ENCODE data around the gene NPY1R. TPM values are rescaled to one million over a fixed set of nuclear protein-coding genes. Genes with fewer than 3 reads are reported as not detected.

NPY1R gene
- total RNA-seq, 4 donors from 2014 or later = 29.7 to 88.7 (median 48.8) TPM

DNA sequence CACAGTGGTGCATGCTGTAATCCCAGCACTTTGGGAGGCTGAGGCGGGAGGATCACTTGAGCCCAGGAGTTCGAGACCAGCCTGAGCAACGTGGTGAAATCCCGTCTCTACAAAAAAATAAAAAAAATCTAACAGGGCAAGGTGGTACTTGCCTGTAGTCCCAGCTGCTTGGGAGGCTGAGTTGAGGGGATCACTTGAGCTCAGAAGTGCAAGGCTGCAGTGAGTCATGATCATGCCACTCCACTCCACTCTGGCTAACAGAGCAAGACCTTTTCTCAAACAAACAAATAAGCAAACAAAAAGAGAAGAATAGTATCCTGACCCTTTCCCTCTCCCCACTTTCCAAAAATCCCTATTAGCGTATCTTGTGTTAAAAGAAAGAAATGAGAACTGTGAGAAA lies 52.7 kb downstream of the NPY1R start:
- no peak for TF ChIP-seq CTCF (IDR thresholded peaks at IDR 0.05; ENCODE audit: low read depth)

DNA sequence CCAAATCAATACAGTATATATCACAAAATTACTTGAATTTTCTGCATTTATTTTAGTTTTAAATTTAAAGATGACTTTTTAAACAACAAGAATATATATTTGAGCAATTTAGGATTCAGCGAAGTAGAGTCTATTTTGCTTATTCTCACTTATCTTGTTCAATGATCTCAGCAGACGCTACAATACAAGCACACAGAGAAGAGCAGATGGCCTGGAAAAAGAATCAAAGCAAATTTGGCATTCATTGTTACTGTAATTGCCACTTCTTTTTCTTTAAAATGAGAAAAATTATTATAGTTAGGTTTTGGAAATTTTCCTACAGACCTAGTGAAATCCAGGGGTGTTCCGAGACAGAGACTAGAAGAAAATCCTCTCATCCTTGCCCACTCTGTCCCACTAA lies 57.5 kb downstream of the NPY1R start:
- no peak for TF ChIP-seq CTCF (IDR thresholded peaks at IDR 0.05; ENCODE audit: low read depth)

Other genes starting within 250 kb of the NPY1R start
- 10 to 100 TPM; 14.6 to 28.9 (median 21.8) TPM for gene NAF1, start 165.7 kb downstream of the NPY1R start, total RNA-seq
- 10 to 100 TPM in 2 of 4 donors, 1 to 10 TPM in 2; 3.6 to 11.0 (median 8.9) TPM for gene NPY5R, start 11.3 kb upstream of the NPY1R start, total RNA-seq
- gene TKTL2, start 141.2 kb upstream of the NPY1R start, total RNA-seq = under 1 TPM in 1 of 4 donors, not detected in 3; 0.34 TPM
- 10 to 100 TPM; 23.5 to 43.7 (median 28.7) TPM for gene TMA16, start 162.1 kb upstream of the NPY1R start, total RNA-seq

Measured in subcutaneous adipose tissue (tissue), 4 donors.